ENCODE measurements around the gene TENM4. TPM values are rescaled to one million over a fixed set of nuclear protein-coding genes. Genes with fewer than 3 reads are reported as not detected.

The TENM4 gene
- total and polyA plus RNA-seq, 10 of the 15 experiments (the other 5 are each of a cell fraction or from before 2014, with no cell fraction given) = 0.03 to 0.12 (median 0.06) TPM; not detected in 7

DNA sequence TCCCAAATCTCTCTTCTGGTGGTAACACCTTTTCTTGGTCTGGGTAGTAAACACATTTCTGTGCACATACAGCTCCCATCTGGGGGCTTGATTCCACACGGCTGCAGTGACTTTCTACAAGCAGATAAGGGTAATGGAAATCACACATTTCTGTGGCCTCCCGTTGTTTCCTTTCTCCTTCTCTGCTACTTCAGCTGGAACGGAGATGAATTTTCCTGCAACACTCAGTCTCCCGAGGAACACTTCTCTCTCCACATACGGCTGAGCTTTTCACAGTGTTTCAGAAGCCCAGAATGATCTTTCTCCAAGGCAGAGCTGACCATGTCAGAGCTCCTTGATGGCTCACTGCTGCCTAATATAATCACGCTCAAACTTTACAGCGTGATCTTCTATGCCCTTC lies 501.9 kb downstream of the TENM4 start:
- SMC1A ChIA-PET (ENCODE audit: uncharacterized antibody, unreplicated experiment) = no interaction called here
- DNase-seq (ENCODE audit: low read depth, low spot score) (no peak), FAIRE-seq (no peak), ATAC-seq (no peak)
- Histone ChIP-seq H3K4me3 (no peak overlapping the region), H3K9ac (ENCODE audit: control insufficient read depth, insufficient read depth, low read length) (no peak overlapping the region), H2AFZ (ENCODE audit: control insufficient read depth, low read depth, low read length) (no peak overlapping the region), H3K27ac (ENCODE audit: control insufficient read depth, insufficient read depth) (no peak overlapping the region), H3K4me1 (ENCODE audit: control insufficient read depth, insufficient read depth, low read length) (no peaks in the 10 kb centered on the region), H3K27me3 (replicated peaks in 1 of 2; ENCODE audit: control insufficient read depth in 2 of 2, insufficient read depth in 2 of 2, low read length in 1 of 2) (peaks cover 0 to under 1% of the 10 kb centered on the region in 2 experiments; a peak in 2 of 4 replicates), H3K79me2 (ENCODE audit: control insufficient read depth, insufficient read depth, low read length) (no peaks in the 10 kb centered on the region), H4K20me1 (ENCODE audit: control insufficient read depth, insufficient read depth) (no peaks in the 10 kb centered on the region), H3K9me3 (replicated peaks; ENCODE audit: control insufficient read depth, insufficient read depth, low read length) (no peaks in the 10 kb centered on the region), H3K36me3 (ENCODE audit: control insufficient read depth in 2 of 2, insufficient read depth in 2 of 2, low read length in 1 of 2) (no peaks in the 10 kb centered on the region), H3K4me2 (ENCODE audit: control insufficient read depth, insufficient read depth) (no peak overlapping the region)
- CTCF ChIA-PET = interaction anchor here (0.7 to 1.3 kb wide), 3 partner anchors 8 to 651 kb away, joined by 3 read pairs; no protein-coding TSS in a partner anchor
- in situ Hi-C loops (cut with MboI) = no loop called here
- TF ChIP-seq, protein P1, sequence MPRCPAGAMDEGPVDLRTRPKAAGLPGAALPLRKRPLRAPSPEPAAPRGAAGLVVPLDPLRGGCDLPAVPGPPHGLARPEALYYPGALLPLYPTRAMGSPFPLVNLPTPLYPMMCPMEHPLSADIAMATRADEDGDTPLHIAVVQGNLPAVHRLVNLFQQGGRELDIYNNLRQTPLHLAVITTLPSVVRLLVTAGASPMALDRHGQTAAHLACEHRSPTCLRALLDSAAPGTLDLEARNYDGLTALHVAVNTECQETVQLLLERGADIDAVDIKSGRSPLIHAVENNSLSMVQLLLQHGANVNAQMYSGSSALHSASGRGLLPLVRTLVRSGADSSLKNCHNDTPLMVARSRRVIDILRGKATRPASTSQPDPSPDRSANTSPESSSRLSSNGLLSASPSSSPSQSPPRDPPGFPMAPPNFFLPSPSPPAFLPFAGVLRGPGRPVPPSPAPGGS (IDR thresholded peaks at IDR 0.05; ENCODE audit: borderline replicate concordance, insufficient read depth, low read depth, low read length, poor library complexity, severe bottlenecking) = no peak
- no peak for TF ChIP-seq CREM (IDR thresholded peaks at IDR 0.05; ENCODE audit: low read depth)
- TF ChIP-seq, protein P2, sequence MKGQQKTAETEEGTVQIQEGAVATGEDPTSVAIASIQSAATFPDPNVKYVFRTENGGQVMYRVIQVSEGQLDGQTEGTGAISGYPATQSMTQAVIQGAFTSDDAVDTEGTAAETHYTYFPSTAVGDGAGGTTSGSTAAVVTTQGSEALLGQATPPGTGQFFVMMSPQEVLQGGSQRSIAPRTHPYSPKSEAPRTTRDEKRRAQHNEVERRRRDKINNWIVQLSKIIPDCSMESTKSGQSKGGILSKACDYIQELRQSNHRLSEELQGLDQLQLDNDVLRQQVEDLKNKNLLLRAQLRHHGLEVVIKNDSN (IDR thresholded peaks at IDR 0.05; ENCODE audit: borderline replicate concordance, extremely low read length, insufficient read depth, low read depth, low read length) = no peak
- TF ChIP-seq TCF12 (IDR thresholded peaks at IDR 0.05; ENCODE audit: low read depth, low read length) = no peak
- TF ChIP-seq RB1 (IDR thresholded peaks at IDR 0.05; ENCODE audit: borderline replicate concordance) = no peak
- TF ChIP-seq STAT3 (IDR thresholded peaks at IDR 0.05; ENCODE audit: low read depth, low read length) = no peak
- TF ChIP-seq TAF1 (IDR thresholded peaks at IDR 0.05; ENCODE audit: borderline replicate concordance, low read depth, low read length) = no peak
- no peak for TF ChIP-seq ZZZ3 (IDR thresholded peaks at IDR 0.05; ENCODE audit: control insufficient read depth, insufficient read length, low read depth)
- no peak for TF ChIP-seq MXI1 (IDR thresholded peaks at IDR 0.05; ENCODE audit: low read depth, low read length)
- no peak for TF ChIP-seq RCOR1 (conservative IDR thresholded peaks at IDR 0.05; ENCODE audit: low read depth, low read length)
- TF ChIP-seq, protein P3, sequence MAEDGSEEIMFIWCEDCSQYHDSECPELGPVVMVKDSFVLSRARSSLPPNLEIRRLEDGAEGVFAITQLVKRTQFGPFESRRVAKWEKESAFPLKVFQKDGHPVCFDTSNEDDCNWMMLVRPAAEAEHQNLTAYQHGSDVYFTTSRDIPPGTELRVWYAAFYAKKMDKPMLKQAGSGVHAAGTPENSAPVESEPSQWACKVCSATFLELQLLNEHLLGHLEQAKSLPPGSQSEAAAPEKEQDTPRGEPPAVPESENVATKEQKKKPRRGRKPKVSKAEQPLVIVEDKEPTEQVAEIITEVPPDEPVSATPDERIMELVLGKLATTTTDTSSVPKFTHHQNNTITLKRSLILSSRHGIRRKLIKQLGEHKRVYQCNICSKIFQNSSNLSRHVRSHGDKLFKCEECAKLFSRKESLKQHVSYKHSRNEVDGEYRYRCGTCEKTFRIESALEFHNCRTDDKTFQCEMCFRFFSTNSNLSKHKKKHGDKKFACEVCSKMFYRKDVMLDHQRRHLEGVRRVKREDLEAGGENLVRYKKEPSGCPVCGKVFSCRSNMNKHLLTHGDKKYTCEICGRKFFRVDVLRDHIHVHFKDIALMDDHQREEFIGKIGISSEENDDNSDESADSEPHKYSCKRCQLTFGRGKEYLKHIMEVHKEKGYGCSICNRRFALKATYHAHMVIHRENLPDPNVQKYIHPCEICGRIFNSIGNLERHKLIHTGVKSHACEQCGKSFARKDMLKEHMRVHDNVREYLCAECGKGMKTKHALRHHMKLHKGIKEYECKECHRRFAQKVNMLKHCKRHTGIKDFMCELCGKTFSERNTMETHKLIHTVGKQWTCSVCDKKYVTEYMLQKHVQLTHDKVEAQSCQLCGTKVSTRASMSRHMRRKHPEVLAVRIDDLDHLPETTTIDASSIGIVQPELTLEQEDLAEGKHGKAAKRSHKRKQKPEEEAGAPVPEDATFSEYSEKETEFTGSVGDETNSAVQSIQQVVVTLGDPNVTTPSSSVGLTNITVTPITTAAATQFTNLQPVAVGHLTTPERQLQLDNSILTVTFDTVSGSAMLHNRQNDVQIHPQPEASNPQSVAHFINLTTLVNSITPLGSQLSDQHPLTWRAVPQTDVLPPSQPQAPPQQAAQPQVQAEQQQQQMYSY (CRISPR knock-in tag; IDR thresholded peaks at IDR 0.05) = no peak
- TF ChIP-seq, protein P4, sequence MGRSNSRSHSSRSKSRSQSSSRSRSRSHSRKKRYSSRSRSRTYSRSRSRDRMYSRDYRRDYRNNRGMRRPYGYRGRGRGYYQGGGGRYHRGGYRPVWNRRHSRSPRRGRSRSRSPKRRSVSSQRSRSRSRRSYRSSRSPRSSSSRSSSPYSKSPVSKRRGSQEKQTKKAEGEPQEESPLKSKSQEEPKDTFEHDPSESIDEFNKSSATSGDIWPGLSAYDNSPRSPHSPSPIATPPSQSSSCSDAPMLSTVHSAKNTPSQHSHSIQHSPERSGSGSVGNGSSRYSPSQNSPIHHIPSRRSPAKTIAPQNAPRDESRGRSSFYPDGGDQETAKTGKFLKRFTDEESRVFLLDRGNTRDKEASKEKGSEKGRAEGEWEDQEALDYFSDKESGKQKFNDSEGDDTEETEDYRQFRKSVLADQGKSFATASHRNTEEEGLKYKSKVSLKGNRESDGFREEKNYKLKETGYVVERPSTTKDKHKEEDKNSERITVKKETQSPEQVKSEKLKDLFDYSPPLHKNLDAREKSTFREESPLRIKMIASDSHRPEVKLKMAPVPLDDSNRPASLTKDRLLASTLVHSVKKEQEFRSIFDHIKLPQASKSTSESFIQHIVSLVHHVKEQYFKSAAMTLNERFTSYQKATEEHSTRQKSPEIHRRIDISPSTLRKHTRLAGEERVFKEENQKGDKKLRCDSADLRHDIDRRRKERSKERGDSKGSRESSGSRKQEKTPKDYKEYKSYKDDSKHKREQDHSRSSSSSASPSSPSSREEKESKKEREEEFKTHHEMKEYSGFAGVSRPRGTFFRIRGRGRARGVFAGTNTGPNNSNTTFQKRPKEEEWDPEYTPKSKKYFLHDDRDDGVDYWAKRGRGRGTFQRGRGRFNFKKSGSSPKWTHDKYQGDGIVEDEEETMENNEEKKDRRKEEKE (IDR thresholded peaks at IDR 0.05) = no peak
- TF ChIP-seq, protein P5, sequence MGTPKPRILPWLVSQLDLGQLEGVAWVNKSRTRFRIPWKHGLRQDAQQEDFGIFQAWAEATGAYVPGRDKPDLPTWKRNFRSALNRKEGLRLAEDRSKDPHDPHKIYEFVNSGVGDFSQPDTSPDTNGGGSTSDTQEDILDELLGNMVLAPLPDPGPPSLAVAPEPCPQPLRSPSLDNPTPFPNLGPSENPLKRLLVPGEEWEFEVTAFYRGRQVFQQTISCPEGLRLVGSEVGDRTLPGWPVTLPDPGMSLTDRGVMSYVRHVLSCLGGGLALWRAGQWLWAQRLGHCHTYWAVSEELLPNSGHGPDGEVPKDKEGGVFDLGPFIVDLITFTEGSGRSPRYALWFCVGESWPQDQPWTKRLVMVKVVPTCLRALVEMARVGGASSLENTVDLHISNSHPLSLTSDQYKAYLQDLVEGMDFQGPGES (IDR thresholded peaks at IDR 0.05) = no peak
- no peak for TF ChIP-seq CHD2 (IDR thresholded peaks at IDR 0.05; ENCODE audit: borderline replicate concordance, low read depth, low read length)
- RAD21 ChIA-PET (ENCODE audit: unreplicated experiment) = no interaction called here
- POLR2A ChIA-PET = no interaction called here
- BruUV-seq (replicated peaks) = no TSS peak
- intact Hi-C loops (cut with micrococcal nuclease; ENCODE audit: unreplicated experiment) = no loop called here
- WGBS (ENCODE audit: insufficient coverage, insufficient replicate concordance, low lambda C conversion rate, missing lambda C conversion rate) = 23% methylated on average over 7 of the region's 7 CpGs
